ENCODE results near the gene TVP23A. TPM values are rescaled to one million over a fixed set of nuclear protein-coding genes. Genes with fewer than 3 reads are reported as not detected.
A peak's percentile ranks its signal among the peaks of the same experiment; 100 is the strongest.
"Not testable (repeated sequence)": the region's sequence is repeated elsewhere in the genome, so short reads cannot be mapped to it uniquely, and the experiment has no call there.

TVP23A gene
- polyA plus RNA-seq, 3 donors = 0.06 to 0.17 (median 0.08) TPM

DNA sequence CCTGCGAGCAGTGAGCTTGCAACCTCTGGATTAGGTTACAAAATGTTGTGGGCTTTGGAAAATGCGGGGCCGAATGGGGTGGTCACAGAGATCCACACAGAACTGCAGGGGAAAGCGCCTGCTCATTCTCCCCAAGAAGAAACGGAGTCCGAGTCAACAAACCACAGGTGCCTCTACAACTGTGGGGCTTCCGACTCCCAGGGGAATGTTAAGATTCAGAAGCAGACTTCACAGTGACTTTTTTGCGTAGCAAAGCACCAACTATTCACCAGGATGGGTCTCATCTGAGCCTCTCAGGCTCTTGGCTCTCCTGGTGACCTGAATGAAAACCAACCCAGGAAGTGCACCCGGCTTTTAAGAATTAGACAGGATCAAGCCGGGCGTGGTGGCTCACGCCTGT lies 41.2 kb downstream of the TVP23A start:
- no peak overlapping the region for H3K27ac ChIP-seq (ENCODE audit: low read depth in 1 of 2, low read length in 2 of 2)
- Mint-ChIP-seq H3K4me1 (peaks cover 20% of the 10 kb centered on the region), H3K27ac (peak overlapping the region in 1 of 7 donors; percentile 32), H3K27me3 (ENCODE audit: low read depth in 3 of 3) (no peaks in the 10 kb centered on the region), H3K36me3 (no peaks in the 10 kb centered on the region), H3K4me3 (no peak overlapping the region), H3K9me3 (peaks cover 0 to 2% (median 0%) of the 10 kb centered on the region in 7 donors)
- no peak overlapping the region for H2AFZ ChIP-seq (ENCODE audit: insufficient read depth, low read depth, low read length, poor library complexity, severe bottlenecking)
- no peaks in the 10 kb centered on the region for H3K79me2 ChIP-seq (ENCODE audit: insufficient read depth, low read length)
- no peak overlapping the region for H3K4me2 ChIP-seq (replicated peaks; ENCODE audit: extremely low read depth, low read length, poor library complexity, severe bottlenecking)
- DNase-seq = no peak
- H3K4me3 ChIP-seq (replicated peaks in 1 of 3; ENCODE audit: low read depth in 2 of 3, low read length in 3 of 3) = no peak overlapping the region
- intact Hi-C loops (cut with micrococcal nuclease) = no loop called here
- H3K36me3 ChIP-seq (replicated peaks in 1 of 2; ENCODE audit: control insufficient read depth in 1 of 2, insufficient read depth in 2 of 2, low read length in 2 of 2) = no peaks in the 10 kb centered on the region
- no peaks in the 10 kb centered on the region for H3K27me3 ChIP-seq (ENCODE audit: control insufficient read depth in 2 of 2, insufficient read depth in 2 of 2, low read length in 2 of 2)
- TF ChIP-seq CTCF (IDR thresholded peaks at IDR 0.05) = no peak
- no peak overlapping the region for H3K9ac ChIP-seq (ENCODE audit: insufficient read depth, low read length, poor library complexity, severe bottlenecking)
- 93% methylated on average over 11 of the region's 12 CpGs for WGBS (ENCODE audit: insufficient coverage)
- no peaks in the 10 kb centered on the region for H4K20me1 ChIP-seq (ENCODE audit: insufficient read depth, low read length)
- peaks cover 16 to 17% of the 10 kb centered on the region in 2 donors for H3K4me1 ChIP-seq (ENCODE audit: control insufficient read depth in 1 of 2, insufficient read depth in 2 of 2, low read length in 2 of 2)
- no peaks in the 10 kb centered on the region for H3K9me3 ChIP-seq (replicated peaks in 1 of 2; ENCODE audit: control insufficient read depth in 1 of 2, insufficient read depth in 1 of 2, low read length in 2 of 2)

DNA sequence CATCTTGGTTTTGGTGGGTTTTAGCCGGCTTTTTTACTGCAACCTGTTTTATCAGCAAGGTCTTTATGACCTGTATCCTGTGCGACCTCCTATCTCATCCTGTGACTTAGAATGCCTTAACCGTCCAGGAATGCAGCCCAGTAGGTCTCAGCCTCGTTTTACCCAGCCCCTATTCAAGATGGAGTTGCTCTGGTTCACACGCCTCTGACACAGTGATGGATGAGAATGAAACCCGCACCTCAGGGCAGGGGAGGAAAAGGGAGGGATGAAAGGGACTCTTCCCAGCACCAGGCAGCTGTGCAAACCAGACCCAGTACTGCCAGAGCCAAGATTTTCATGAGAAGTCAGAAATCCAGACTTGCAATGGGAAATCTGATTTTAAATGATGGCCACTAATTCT lies 41.7 kb downstream of the TVP23A start:
- H3K27ac Mint-ChIP-seq; H3K36me3 Mint-ChIP-seq; H3K27ac ChIP-seq (ENCODE audit: low read depth in 1 of 2, low read length in 2 of 2); H3K9me3 Mint-ChIP-seq; H3K27me3 ChIP-seq (ENCODE audit: control insufficient read depth in 2 of 2, insufficient read depth in 2 of 2, low read length in 2 of 2); H2AFZ ChIP-seq (ENCODE audit: insufficient read depth, low read depth, low read length, poor library complexity, severe bottlenecking); H3K4me3 Mint-ChIP-seq; DNase-seq; H3K4me2 ChIP-seq (replicated peaks; ENCODE audit: extremely low read depth, low read length, poor library complexity, severe bottlenecking); H3K36me3 ChIP-seq (replicated peaks in 1 of 2; ENCODE audit: control insufficient read depth in 1 of 2, insufficient read depth in 2 of 2, low read length in 2 of 2); H3K79me2 ChIP-seq (ENCODE audit: insufficient read depth, low read length); intact Hi-C loops (cut with micrococcal nuclease); H3K27me3 Mint-ChIP-seq (ENCODE audit: low read depth in 3 of 3); H3K9ac ChIP-seq (ENCODE audit: insufficient read depth, low read length, poor library complexity, severe bottlenecking); H3K9me3 ChIP-seq (replicated peaks in 1 of 2; ENCODE audit: control insufficient read depth in 1 of 2, insufficient read depth in 1 of 2, low read length in 2 of 2); H4K20me1 ChIP-seq (ENCODE audit: insufficient read depth, low read length); H3K4me3 ChIP-seq (replicated peaks in 1 of 3; ENCODE audit: low read depth in 2 of 3, low read length in 3 of 3): not testable (repeated sequence)
- peaks cover 20 to 21% of the 10 kb centered on the region in 2 donors for H3K4me1 ChIP-seq (ENCODE audit: control insufficient read depth in 1 of 2, insufficient read depth in 2 of 2, low read length in 2 of 2)
- H3K4me1 Mint-ChIP-seq = peaks cover 24% of the 10 kb centered on the region
- WGBS (ENCODE audit: insufficient coverage) = 71% methylated on average over 4 of the region's 6 CpGs
